Fibroblast of lung (primary cell): ENCODE measurements around the gene ATXN2.

ENCODE experiments used
- CTCF ChIP-seq, 2 donors: IDR thresholded peaks in 1 of 2; conservative IDR thresholded peaks in 1 of 2; 1 replicate in 1 of 2; 2 replicates in 1 of 2; pipeline ENCODE4 v1.5.1; 2011 to 2012; ENCODE audit warnings: low read length in 2 of 2, control low read depth in 1 of 2, inconsistent platforms in 1 of 2, low read depth in 1 of 2, mild to moderate bottlenecking in 1 of 2
- EZH2 ChIP-seq: IDR thresholded peaks from 2 replicates; pipeline ENCODE4 v1.5.1; 2012; ENCODE audit warnings: low read length, control low read depth, mild to moderate bottlenecking; ENCODE audit errors: missing control alignments

- TF ChIP-seq CTCF (conservative IDR thresholded peaks at IDR 0.05 in 1 of 2, IDR thresholded peaks at IDR 0.05 in 1 of 2; ENCODE audit: low read depth in 1 of 2, low read length in 2 of 2): no peak
- no peak for TF ChIP-seq EZH2
These were observed 20.2 kb downstream of the ATXN2 start for GRCh38 chr12:111578971-111579340.
